Uterus (tissue), 2 donors: ENCODE data around the gene TLR10.

Experiments
- POLR2A ChIP-seq, 2 donors: fragments of 450-650 bp; IDR thresholded peaks; one replicate each; pipeline ENCODE4 v1.6.1; 2016; ENCODE audit warnings: antibody characterized with exemption in 2 of 2, mild to moderate bottlenecking in 1 of 2, moderate library complexity in 1 of 2
- TF ChIP-seq, protein P1 (sequence below), 4 experiments: fragments of 200-600 bp in 2 of 4; fragments of 450-650 bp in 2 of 4; sonication (generic) in 2 of 4; IDR thresholded peaks; one replicate each; pipeline ENCODE4 v1.5.1; 2016 to 2019; ENCODE audit warnings: antibody characterized with exemption in 4 of 4, mild to moderate bottlenecking in 2 of 4, moderate library complexity in 1 of 4

DNA sequence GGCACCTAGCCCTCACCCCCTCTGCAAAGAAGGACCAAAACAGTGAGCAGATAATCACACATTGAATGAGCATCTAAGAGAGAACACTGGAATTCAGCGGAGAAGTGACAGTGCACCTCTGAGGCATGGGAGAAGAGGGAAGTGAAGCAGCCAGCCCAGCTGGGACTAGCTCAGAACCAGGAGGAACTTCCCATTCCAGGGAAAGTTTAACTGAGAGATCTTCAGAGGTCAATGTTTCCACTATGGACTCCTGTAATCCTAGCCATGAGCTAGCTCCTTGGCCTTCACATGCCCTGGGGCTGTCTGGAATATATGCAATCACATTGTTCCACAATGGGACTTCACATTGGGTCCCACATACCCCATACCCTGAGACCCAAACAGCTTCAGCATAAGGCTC lies 49.4 kb upstream of the TLR10 start:
- TF ChIP-seq, protein P1, sequence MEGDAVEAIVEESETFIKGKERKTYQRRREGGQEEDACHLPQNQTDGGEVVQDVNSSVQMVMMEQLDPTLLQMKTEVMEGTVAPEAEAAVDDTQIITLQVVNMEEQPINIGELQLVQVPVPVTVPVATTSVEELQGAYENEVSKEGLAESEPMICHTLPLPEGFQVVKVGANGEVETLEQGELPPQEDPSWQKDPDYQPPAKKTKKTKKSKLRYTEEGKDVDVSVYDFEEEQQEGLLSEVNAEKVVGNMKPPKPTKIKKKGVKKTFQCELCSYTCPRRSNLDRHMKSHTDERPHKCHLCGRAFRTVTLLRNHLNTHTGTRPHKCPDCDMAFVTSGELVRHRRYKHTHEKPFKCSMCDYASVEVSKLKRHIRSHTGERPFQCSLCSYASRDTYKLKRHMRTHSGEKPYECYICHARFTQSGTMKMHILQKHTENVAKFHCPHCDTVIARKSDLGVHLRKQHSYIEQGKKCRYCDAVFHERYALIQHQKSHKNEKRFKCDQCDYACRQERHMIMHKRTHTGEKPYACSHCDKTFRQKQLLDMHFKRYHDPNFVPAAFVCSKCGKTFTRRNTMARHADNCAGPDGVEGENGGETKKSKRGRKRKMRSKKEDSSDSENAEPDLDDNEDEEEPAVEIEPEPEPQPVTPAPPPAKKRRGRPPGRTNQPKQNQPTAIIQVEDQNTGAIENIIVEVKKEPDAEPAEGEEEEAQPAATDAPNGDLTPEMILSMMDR (IDR thresholded peaks at IDR 0.05): no peak
- no peak for TF ChIP-seq POLR2A (IDR thresholded peaks at IDR 0.05)
